Ishikawa (cell line): Measurements from ENCODE around the gene DSTYK.

Source experiments
- CEBPB ChIP-seq: IDR thresholded peaks from 2 replicates; pipeline ENCODE4 v1.6.1; 2012
- CREB1 ChIP-seq: IDR thresholded peaks from 2 replicates; pipeline ENCODE4 v1.6.1; 2012; ENCODE audit warnings: low read depth
- EGR1 ChIP-seq: IDR thresholded peaks from 2 replicates; pipeline ENCODE4 v1.6.1; 2012
- EP300 ChIP-seq: IDR thresholded peaks from 2 replicates; pipeline ENCODE4 v1.6.1; 2012; ENCODE audit warnings: borderline replicate concordance
- FOXM1 ChIP-seq: IDR thresholded peaks from 2 replicates; pipeline ENCODE4 v1.6.1; 2012; ENCODE audit warnings: low read depth, borderline replicate concordance
- NFIC ChIP-seq: IDR thresholded peaks from 2 replicates; pipeline ENCODE4 v1.6.1; 2012
- RAD21 ChIP-seq: IDR thresholded peaks from 2 replicates; pipeline ENCODE4 v1.6.1; 2012; ENCODE audit warnings: low read depth
- TAF1 ChIP-seq: IDR thresholded peaks from 2 replicates; pipeline ENCODE4 v1.6.1; 2012; ENCODE audit warnings: low read depth, mild to moderate bottlenecking
- TCF12 ChIP-seq: IDR thresholded peaks from 2 replicates; pipeline ENCODE4 v1.6.1; 2012; ENCODE audit warnings: low read depth
- TEAD4 ChIP-seq: IDR thresholded peaks from 2 replicates; pipeline ENCODE4 v1.6.1; 2012
- USF1 ChIP-seq: IDR thresholded peaks from 2 replicates; pipeline ENCODE4 v1.6.1; 2012
- YY1 ChIP-seq: IDR thresholded peaks from 2 replicates; pipeline ENCODE4 v1.6.1; 2012; ENCODE audit warnings: low read depth
- ZBTB7A ChIP-seq: IDR thresholded peaks from 2 replicates; pipeline ENCODE4 v1.6.1; 2012; ENCODE audit warnings: low read depth
- TF ChIP-seq, protein P1 (sequence below): IDR thresholded peaks from 2 replicates; pipeline ENCODE4 v1.6.1; 2012
- TF ChIP-seq, protein P2 (sequence below): IDR thresholded peaks from 2 replicates; pipeline ENCODE4 v1.6.1; 2012; ENCODE audit warnings: low read depth, mild to moderate bottlenecking

The DSTYK gene

GRCh38 chr1:205109269-205109668 lies 102.2 kb downstream of the DSTYK start:
- TF ChIP-seq EGR1 (no peak), EP300 (no peak), NFIC (no peak), TAF1 (no peak), TCF12 (no peak), USF1 (no peak), CREB1 (no peak), ZBTB7A (no peak), RAD21 (no peak), TEAD4 (no peak), CEBPB (no peak), YY1 (no peak), FOXM1 (no peak)
- TF ChIP-seq, protein P1, sequence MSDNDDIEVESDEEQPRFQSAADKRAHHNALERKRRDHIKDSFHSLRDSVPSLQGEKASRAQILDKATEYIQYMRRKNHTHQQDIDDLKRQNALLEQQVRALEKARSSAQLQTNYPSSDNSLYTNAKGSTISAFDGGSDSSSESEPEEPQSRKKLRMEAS, result no peak
- TF ChIP-seq, protein P2, sequence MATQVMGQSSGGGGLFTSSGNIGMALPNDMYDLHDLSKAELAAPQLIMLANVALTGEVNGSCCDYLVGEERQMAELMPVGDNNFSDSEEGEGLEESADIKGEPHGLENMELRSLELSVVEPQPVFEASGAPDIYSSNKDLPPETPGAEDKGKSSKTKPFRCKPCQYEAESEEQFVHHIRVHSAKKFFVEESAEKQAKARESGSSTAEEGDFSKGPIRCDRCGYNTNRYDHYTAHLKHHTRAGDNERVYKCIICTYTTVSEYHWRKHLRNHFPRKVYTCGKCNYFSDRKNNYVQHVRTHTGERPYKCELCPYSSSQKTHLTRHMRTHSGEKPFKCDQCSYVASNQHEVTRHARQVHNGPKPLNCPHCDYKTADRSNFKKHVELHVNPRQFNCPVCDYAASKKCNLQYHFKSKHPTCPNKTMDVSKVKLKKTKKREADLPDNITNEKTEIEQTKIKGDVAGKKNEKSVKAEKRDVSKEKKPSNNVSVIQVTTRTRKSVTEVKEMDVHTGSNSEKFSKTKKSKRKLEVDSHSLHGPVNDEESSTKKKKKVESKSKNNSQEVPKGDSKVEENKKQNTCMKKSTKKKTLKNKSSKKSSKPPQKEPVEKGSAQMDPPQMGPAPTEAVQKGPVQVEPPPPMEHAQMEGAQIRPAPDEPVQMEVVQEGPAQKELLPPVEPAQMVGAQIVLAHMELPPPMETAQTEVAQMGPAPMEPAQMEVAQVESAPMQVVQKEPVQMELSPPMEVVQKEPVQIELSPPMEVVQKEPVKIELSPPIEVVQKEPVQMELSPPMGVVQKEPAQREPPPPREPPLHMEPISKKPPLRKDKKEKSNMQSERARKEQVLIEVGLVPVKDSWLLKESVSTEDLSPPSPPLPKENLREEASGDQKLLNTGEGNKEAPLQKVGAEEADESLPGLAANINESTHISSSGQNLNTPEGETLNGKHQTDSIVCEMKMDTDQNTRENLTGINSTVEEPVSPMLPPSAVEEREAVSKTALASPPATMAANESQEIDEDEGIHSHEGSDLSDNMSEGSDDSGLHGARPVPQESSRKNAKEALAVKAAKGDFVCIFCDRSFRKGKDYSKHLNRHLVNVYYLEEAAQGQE, result no peak

- TF ChIP-seq TCF12 (no peak), RAD21 (no peak), NFIC (no peak), EGR1 (no peak), CREB1 (no peak), CEBPB (no peak), ZBTB7A (no peak), TEAD4 (no peak), YY1 (no peak), EP300 (no peak)
- TF ChIP-seq, protein P2, result no peak
- TF ChIP-seq, protein P1, result no peak
Observed at GRCh38 chr1:205108464-205108863, 103.0 kb downstream of the DSTYK start.

DNA sequence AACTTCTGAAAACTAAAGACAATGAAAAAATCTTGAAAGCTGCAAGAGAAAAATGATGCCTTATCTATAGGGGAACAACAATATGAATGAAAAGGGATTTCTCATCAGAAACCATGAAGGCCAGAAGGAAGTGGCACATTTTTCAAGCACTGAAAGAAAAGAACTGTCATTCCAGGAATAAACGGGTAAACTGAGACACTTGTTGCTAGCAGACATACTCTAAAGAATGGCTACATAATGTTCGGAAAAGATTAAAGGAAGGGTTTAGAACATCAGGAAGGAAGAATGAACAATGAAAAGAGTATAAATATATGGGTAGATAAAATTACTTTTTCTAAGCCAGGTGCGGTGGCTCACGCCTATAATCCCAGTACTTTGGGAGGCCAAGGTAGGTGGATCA lies 104.2 kb downstream of the DSTYK start:
- TF ChIP-seq, protein P2, result no peak

DNA sequence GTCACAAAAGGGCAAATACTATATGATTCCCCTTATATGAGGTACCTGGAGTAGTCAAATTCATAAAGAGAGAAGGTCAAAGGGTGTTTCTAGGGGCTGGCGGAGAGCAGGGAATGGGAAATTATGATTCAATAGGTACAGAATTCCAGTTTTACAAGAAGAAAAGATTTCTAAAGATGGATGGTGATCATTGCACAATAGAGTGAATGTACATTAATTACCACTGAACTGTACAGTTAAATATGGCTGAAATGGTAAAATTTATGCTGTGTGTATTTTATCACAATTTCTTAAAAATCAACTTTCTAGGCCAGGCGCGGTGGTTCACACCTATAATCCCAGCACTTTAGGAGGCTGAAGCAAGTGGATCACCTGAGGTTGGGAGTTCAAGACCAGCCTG lies 109.1 kb downstream of the DSTYK start:
- TF ChIP-seq CEBPB, result no peak
- TF ChIP-seq RAD21, result no peak
- TF ChIP-seq TAF1, result no peak
- TF ChIP-seq ZBTB7A, result no peak
- no peak for TF ChIP-seq USF1
- TF ChIP-seq NFIC, result no peak
- no peak for TF ChIP-seq TCF12
- TF ChIP-seq, protein P2, result no peak
- TF ChIP-seq YY1, result no peak
- TF ChIP-seq, protein P1, result no peak
